SW480 (cell line): ENCODE measurements around the gene LAMA2.

Experiments used
- DNase-seq: peaks from one replicate; pipeline ENCODE4 v3.0.0-alpha.2; 2016; ENCODE audit warnings: low spot score

The LAMA2 gene

DNA sequence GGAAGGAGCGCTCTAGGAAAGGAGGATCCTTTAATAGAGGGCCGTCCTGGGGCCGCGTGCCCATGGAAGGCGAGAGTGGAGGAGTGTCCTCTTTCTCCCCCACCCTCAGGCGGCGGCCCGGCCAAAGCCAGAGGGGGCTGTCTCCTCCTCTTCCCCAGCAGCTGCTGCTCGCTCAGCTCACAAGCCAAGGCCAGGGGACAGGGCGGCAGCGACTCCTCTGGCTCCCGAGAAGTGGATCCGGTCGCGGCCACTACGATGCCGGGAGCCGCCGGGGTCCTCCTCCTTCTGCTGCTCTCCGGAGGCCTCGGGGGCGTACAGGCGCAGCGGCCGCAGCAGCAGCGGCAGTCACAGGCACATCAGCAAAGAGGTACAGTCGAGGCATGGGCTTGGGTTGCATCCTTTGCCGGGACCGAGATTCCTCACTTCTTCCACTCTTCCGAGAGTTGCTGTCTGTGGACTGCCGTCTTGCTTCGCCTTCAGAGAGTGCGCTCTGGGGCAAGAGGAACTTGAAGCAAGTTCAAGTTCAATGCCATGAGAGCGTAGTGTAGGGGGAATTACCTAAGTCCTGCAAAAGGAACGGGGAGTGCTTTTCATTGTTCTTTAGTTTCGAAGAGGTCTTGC, at the start of gene LAMA2:
Gene LAMA2, plus strand, starts transcription at position 148 of the 621 bp plus-strand sequence. Its CDS starts 108 bp downstream, at position 256.
- no peak for DNase-seq

DNA sequence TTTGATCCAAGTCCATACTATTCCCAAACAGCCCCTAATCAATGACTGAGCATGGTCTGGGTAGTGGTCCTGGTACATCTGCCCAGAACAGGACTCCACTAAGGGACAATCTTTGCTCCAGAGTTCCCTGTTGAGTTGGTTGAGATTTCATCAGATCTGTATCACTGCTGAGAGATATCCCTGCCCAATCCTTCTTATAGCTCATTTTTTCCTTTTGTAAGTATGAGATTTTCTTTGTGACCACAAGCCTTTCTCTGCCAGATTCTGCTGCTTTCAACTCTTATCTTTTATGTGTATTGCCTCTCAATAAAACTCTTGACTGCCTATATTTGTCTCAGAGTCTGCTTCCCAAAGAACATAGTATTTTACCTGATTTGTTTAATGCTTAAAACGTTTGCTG, 46.2 kb upstream of the LAMA2 start:
- no peak for DNase-seq

DNA sequence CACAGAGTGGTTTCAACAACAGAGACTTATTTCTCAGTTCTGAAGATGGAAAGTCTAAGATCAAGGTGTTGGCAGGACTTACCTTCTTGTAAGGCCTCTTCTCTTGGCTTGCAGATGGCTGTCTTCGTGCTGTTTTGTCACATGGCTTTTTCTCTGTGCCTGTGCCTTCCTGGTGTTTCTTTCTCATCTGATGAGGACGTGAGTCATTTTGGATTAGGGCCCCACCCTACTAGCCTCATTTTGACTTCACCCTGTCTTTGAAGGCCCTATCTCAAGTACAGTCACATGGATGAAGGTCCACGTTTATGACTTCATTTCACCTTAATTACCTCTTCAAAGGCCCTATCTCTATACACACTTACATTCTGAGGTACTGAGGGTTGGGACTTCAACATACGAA, 41.4 kb upstream of the LAMA2 start:
- DNase-seq = no peak

DNA sequence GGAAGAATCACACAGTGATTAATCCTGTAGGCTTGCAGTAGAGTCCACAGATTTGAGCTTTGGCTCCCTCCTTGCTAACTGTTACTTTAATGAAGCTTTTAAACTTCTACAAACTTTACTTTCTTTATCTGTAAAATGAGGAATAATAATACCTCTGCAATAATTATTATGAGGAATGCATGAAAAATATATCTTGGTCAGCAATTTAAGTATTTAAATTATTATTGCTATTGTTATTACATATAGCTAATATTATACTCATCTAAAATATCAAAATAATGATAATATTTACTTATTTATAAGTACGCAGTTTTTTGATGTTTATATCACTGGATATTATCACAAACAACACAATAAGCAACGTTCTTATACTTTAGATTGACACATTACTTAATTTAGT, 38.3 kb upstream of the LAMA2 start:
- no peak for DNase-seq

- DNase-seq = no peak
Observed at GRCh38 chr6:128847431-128848210, 35.3 kb upstream of the LAMA2 start.

- no peak for DNase-seq
Observed at GRCh38 chr6:128848212-128848935, 34.6 kb upstream of the LAMA2 start.

DNA sequence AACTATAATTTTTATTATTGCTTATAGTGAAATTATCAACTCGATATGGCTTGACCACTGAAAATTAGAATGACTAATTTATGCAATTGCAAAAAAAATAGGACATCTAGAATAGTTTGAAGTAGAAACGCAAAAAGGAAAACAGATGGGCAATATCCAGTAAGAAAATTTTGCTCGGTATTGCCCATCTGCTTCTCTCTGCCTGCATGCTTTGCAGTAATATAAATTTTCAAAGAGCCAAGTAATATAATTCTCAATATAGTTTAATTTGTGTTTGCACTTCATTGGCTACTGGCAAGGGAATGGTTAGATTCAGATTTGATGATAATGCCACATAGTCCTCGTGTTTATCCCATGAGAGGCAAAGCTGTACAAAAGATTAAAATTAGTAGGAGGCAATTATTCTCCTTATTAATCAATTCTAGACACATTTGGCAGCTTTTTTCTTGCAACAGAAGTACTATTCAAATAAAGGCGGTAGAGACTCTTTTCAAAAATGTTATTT, 27.3 kb upstream of the LAMA2 start:
- no peak for DNase-seq

- DNase-seq = no peak
Observed at GRCh38 chr6:128857806-128858205, 25.1 kb upstream of the LAMA2 start.

DNA sequence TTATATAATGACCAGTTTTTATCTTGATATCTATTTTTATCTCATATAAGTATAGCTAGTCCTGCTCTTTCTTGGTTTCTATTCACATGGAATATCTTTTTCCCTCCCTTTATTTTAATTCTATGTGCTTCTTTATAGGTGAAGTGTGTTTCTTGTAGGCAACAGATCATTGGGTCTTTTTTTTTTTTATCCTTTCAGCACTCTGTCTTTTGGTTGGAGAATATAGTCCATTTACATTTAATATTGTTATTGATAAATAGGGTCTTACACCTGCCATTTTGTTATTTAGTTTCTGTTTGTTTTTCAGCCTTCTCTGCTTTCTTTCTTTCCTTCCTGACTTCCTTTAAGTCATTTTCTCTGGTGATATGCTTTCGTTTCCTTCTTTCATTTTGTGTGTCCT, 22.2 kb upstream of the LAMA2 start:
- no peak for DNase-seq

DNA sequence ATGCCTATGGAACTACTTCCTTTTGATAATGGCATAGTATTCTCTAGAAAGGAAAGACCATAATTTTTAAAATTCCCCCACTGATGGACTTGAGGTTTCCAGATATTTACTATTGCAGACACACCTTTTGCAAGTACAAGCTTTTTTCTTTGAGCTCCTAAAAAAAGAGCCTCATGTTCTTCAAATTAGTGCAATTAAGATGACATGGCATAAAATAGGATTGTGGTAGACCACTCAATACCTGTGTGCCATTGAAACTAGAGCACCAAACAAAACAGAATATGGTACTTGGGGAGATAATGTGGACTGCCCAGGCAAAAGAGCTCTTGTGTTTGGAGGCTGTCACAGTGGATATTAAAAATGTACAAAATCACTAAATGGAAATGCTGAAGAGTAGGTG, 19.0 kb upstream of the LAMA2 start:
- no peak for DNase-seq

GRCh38 chr6:128870746-128871145, 12.2 kb upstream of the LAMA2 start:
- no peak for DNase-seq

- DNase-seq = no peak
Observed at GRCh38 chr6:128874863-128875262, 8.1 kb upstream of the LAMA2 start.

GRCh38 chr6:128882560-128882959, 378 bp upstream of the LAMA2 start:
- DNase-seq = no peak

- DNase-seq = no peak
Observed at GRCh38 chr6:128883906-128884305, 968 bp downstream of the LAMA2 start.

GRCh38 chr6:128885381-128885780, 2.4 kb downstream of the LAMA2 start:
- no peak for DNase-seq

DNA sequence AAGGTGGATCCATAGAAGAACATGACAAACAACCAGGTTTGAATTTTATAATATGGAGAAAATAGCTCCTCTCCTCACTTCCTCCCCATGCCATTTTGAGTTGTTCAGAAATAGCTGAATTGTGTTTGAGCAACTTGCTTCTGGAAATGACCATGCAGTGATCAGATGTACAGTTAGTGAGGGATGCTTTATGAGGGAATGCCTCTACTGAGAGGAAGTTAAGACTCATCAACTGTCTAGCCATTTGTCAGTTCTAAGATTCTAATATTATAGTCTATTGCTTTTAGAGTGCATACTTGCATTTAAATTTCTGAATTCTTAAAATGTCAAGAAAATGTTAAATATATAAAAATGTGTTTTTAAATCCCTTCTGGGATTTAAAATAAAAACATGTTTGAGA, 3.8 kb downstream of the LAMA2 start:
- DNase-seq = no peak

- DNase-seq = no peak
Observed at GRCh38 chr6:128888444-128889175, 5.7 kb downstream of the LAMA2 start.

DNA sequence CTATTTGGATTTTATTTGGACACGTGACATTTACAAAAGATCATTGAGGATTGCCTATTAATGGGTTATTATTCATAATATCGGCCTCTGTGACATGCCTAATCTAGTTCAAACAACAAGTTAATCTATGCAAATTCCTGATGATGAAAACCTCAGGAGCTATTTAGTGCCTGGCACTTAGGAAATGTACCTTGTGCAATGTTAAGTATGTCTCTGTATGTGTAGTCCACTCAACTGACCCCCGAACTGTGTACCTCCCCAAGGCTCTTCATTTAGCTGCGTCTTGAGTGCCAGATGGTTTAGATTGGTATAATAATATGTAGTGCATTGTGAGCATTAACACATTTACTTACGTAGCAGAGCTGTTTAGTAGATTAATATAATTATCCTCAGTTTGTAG, 6.9 kb downstream of the LAMA2 start:
- DNase-seq = no peak

DNA sequence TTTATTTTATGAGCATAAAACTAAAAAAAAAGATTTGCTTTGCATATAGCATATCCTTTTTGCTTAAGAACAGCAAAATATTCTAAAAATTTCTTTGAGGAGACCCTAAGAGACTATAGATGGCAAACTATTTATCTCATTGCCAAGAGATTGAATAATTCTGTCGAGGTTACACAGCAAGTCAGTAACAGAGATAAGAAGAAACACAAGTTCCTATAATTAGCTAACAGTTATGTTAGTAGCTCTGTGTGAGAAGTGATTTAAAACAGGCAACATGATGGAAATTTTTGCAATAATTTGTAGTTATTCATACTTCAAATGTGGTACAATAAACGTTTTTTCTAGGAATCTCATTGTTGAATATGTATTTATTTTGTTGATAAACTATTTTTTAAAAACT, 9.1 kb downstream of the LAMA2 start:
- DNase-seq = no peak

DNA sequence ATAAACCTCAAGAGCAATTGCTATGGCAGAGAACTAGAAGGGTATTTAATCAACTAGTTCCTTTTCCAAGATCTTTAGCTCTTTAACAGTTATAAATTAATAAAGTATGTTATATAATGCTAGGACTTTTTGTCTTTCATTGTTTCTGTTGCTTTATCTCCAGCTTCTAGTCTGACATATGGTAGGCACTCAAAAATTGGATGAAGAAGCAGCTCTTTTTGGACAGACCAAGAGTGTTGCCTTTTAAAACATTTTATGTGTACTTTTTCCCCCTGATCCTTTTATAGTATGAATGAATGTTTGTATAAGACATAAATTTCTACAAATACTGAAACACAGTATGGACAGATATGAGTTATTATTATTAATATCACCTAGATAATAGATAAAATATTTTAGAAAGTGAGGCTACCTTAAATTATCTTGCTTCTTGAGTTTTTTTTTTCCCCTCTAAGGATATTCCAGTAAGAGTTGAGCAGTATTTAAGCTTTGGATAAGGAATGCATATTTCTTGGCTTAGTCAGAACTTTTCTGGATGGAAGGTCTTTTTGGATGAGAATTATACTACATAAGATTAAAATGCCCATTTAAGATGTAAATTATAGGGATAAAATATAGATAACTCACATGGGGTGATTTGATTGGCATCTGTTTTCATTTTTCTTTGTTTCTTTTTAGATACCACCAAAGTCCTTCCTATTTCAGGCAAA, 16.6 kb downstream of the LAMA2 start:
- DNase-seq = no peak

- DNase-seq = no peak
Observed at GRCh38 chr6:128903715-128904114, 20.8 kb downstream of the LAMA2 start.

DNA sequence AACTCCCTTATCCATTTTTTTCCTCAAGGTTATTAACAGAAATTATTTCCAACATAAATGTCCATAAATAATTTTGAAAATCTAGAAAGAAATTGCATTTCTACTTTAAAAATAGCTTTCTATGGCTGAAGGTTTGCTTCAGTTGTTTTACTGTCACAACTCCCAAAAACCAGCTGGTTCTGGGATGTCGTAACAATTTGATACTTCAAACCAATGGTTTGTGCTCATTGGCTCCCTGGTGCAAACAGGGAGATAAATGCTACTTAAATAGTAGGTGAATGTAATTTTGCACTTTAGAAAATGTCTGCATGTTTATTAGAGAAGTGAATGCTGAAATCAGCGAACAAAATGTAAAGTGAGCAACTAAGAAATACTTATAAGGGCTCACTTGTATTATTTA, 31.1 kb downstream of the LAMA2 start:
- DNase-seq = no peak
